ENCODE measurements around the gene FBXW8.

DNA sequence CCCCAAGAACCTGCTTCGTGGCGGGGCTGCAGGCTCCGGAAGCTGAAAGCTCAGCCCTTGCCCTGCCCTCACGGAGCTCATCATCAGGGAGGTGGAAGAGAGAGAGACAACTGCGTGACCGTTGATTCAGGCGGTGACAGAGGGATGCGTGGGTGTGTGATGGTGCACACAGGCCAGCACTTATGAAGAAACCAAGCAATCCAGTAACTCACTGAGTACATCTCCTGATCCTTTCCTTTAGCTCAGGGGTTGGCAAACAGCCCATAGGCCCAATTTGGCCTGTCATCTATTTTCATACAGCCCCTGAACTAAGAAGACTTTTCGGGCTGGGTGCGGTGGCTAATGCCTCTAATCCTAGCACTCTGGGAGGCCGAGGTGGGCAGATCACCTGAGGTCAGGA, 138.5 kb downstream of the FBXW8 start:
- TF ChIP-seq, protein P1, sequence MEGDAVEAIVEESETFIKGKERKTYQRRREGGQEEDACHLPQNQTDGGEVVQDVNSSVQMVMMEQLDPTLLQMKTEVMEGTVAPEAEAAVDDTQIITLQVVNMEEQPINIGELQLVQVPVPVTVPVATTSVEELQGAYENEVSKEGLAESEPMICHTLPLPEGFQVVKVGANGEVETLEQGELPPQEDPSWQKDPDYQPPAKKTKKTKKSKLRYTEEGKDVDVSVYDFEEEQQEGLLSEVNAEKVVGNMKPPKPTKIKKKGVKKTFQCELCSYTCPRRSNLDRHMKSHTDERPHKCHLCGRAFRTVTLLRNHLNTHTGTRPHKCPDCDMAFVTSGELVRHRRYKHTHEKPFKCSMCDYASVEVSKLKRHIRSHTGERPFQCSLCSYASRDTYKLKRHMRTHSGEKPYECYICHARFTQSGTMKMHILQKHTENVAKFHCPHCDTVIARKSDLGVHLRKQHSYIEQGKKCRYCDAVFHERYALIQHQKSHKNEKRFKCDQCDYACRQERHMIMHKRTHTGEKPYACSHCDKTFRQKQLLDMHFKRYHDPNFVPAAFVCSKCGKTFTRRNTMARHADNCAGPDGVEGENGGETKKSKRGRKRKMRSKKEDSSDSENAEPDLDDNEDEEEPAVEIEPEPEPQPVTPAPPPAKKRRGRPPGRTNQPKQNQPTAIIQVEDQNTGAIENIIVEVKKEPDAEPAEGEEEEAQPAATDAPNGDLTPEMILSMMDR (IDR thresholded peaks at IDR 0.05; ENCODE audit: poor library complexity), result no peak
- TF ChIP-seq EZH2 (IDR thresholded peaks at IDR 0.05; ENCODE audit: borderline replicate concordance) (no peak), EZH2phosphoT487 (IDR thresholded peaks at IDR 0.05; ENCODE audit: low read depth, severe bottlenecking, unreplicated experiment) (no peak)
